Amniotic stem cell (primary cell): ENCODE measurements around the gene VWA5B2.
"Not testable (repeated sequence)": the region's sequence is repeated elsewhere in the genome, so short reads cannot be mapped to it uniquely, and the experiment has no call there.

ENCODE experiments used
- DNase-seq: peaks from one replicate; lab custom pipeline; 2025; lab: John Stamatoyannopoulos, UW

Gene VWA5B2

DNA sequence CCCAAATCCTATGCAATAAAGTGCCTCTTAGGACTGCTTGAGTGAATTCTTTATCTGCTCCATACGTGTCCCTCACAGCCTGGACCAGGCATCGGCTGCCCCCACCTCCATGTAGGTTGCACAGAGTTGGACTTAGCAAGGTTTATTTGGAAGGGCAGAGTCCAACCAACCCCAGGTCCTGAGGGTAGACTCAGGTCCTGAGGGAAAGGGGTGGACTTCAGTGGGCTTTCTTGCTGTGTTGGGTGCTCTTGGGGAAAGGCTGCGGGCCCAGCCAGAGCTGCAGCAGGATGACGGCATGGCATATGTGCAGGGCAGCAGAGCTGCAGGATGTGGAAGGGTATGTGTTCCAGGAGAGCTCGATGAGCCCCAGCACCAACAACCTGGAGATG, 12.9 kb downstream of the VWA5B2 start:
- no peak for DNase-seq

DNA sequence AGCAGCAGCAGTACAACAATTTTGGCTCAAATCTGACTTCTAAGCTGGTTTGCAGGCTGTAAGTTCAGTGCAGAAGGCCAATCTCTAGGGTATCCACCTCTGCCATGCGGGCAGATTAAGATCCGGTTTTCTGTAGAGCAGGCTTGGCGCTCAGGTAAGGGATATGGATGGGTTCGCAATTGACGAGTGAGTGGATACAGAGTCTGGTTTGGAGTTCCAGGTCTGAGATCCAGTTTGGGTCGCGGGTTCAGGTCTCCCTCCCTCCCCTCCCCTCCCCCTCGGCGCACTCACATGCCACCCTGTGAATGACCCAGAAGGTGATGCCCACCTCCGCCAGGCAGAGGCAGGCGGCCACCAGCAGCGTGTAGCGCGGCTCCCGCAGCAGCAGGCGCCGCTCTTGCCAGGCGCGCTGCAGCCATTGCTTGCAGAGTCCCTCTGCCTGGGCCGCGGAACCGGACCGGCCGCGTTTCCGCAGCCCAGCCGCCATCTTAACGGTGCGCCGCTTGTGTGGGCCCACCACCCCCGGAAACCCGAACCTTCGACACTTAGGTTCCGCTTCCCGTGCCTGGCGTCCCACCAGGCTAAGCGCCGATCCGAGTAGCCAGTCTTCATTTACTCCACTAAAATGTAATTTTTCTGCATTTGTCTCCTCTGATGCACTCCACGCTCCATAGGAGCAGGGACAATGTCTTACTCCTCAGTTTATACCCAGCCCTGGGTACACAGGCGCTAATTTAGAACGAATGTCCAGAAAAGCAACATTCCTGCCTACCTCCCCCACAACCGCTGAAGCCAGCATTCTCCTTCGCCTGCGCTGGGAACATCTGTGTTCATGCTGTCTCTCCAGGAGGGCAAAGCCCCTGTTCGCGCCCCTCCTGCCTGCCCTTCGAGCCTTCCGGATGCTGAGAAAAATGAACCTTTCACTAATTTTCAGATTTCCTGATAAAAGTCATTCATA, 19.3 kb downstream of the VWA5B2 start, which contains the start of gene ALG3:
TSS of gene ALG3 (minus strand) at position 509 of the 958 bp plus-strand sequence. CDS start at position 487, 22 bp downstream.
- peak; percentile 68 for DNase-seq

DNA sequence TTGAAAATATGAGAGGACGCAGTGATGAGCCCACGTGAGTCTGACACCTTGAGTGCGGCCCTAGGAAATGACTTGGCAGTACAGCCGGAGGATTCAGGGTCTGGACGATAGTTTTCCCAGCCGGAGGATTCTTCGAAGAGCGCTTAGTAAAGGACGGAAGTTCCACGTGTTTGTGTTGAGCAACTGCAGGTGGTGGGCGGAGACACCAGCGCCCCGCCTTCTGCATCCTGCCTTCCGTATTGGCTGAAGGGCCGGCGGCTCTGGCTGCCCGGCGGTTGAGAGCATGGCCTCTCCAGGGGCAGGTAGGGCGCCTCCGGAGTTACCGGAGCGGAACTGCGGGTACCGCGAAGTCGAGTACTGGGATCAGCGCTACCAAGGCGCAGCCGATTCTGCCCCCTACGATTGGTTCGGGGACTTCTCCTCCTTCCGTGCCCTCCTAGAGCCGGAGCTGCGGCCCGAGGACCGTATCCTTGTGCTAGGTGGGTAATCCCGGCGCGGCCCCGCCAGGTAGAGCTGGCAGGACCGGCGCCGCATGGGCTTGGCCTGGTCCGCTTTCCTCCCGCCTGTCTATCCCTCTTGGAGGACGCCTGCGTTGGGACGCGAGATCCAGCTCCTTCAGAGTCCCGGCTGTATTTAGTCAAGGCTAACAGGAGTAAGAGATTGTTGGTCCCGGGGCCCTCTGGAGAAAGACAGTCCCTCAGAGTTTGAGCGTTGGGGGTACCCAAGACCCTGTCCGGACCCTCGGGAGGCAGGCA, 20.2 kb downstream of the VWA5B2 start, which contains the start of gene EEF1AKMT4:
TSS of gene EEF1AKMT4 (plus strand) at position 261 of the 755 bp plus-strand sequence. CDS start at position 284, 23 bp downstream.
- DNase-seq = peak; percentile 94

DNA sequence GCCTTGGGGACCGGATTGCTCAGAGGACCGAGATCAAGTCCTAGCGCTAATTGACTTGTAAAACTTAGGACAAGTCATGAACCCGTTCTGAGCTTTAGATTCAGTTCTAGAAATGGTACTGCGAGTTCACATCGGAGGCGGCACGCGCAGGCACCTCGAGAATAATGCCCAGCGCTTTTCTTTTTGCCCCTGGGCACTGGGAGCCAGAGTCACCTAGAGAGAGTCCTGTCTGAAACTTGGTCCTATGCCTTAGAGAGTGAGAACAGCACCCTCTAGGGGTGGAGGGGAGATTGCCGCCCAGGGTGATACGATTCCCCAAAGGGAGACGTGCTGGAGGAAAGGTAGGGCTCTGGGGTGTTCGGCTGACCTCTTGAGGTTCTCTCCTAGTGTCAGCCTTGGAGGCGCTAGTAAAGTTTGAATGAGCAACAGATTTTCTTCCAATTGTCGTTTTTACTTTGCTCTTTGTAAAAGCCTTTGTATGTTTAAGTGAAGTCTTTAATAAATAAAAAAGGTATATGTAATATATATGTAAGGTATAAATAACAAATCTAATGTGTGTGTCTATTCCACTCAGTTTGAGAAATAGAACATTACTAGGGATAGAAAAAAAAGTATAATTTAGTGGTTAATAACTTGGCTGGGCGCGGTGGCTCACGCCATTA, 20.9 kb downstream of the VWA5B2 start:
- peak; percentile 67 for DNase-seq

DNA sequence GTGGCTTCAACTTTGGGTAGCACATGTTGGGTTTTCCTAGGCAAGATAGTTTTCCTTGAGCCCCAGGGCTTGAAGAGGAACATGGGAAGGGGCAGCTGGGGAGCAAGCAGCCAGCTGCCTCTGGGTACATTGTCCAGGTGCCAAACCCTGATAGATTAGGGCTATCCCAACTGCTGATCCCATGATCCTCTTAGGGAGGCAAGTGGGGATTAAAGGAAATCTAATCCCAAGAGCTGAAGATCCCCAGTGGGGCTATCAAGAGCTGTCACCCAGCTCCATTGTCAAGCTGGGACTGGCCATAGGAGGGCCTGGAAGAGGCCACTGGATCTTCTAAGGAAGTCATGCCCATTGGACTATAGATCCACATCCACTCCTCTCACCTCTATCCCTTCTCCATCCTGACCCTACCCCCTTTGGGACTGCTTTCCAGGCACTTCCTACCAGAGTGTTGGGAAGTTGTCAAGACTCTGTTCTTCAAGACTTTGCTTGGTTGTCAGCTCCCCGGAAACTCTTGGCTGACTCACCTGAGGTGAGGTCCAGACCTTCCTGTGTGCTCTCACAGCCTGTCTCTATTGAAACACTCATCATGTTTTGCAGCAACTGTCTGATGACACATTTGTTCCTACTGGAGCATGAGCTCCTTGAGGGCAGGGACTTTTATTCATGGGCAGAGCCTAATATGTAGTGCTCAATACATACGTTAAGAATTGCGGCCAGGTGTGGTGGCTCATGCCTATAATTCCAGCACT, 26.1 kb downstream of the VWA5B2 start:
- DNase-seq = no peak

DNA sequence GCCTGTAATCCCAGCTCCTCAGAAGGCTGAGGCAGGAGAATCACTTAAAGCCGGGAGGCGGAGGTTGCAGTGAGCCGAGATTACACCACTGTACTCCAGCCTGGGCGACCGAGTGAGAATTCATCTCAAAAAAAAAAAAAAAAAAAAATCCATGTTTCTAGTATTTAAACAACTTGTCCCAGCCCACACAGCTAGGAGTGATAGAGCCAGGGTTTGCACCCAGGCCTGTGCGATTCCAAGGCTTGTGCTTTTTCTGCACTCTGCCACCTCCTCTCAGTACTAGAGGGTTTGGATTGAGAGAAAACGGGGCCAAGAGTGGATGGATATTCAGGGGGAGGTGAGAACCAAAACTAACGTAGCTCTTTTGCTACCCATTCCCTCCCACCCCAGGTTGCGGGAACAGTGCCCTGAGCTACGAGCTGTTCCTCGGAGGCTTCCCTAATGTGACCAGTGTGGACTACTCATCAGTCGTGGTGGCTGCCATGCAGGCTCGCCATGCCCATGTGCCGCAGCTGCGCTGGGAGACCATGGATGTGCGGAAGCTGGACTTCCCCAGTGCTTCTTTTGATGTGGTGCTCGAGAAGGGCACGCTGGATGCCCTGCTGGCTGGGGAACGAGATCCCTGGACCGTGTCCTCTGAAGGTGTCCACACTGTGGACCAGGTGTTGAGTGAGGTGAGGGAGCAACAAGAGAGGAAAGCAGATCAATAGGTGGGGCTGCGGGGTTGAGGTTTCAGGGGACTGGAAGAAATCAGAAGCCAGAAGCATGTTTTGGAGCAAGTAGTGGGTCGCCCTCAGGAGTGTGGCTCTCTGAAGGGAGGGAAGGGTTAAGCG, 27.9 kb downstream of the VWA5B2 start:
- DNase-seq = no peak

DNA sequence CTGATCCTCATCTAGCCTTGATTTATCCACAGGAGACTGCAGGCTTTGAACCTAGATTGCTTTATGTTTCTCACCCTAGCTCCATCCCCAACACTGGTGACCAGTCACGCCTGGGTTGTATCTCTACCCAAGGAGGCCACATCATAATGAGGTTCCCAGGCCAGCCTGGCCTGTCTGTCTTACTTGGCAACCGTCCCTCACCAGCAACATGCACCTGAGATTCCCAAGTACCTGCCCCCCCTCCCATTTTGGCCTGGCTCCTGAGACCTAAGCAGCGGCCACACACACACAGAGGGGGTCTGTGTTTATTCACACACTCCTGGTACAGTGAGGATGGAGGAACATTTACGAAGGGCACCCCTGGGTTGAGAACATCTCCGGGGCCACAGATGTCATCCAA, 29.5 kb downstream of the VWA5B2 start:
- no peak for DNase-seq

DNA sequence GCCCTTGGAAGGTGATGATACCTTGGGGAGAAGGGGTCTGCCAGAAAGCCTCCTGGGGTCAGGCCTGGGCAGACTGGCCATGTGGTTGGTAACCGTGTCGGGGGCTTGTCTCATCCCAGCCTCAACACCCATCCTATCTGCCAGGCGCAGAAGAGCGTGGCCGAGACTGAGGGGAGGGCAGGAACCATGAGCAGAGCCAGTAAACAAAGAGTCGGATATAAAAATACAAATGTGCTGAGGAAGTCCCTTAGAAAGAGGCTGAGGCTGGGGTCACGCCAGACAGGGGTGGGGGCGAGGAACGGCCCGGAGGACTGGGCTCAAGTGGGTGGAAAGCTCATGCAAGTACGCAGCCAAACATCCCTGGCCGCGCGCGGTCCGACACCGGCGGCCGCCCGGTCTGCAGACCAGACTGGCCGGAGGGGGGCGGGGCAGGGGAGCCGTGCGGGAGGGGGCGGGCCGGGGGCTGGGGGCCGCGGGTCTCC, 30.1 kb downstream of the VWA5B2 start:
- no peak for DNase-seq

DNA sequence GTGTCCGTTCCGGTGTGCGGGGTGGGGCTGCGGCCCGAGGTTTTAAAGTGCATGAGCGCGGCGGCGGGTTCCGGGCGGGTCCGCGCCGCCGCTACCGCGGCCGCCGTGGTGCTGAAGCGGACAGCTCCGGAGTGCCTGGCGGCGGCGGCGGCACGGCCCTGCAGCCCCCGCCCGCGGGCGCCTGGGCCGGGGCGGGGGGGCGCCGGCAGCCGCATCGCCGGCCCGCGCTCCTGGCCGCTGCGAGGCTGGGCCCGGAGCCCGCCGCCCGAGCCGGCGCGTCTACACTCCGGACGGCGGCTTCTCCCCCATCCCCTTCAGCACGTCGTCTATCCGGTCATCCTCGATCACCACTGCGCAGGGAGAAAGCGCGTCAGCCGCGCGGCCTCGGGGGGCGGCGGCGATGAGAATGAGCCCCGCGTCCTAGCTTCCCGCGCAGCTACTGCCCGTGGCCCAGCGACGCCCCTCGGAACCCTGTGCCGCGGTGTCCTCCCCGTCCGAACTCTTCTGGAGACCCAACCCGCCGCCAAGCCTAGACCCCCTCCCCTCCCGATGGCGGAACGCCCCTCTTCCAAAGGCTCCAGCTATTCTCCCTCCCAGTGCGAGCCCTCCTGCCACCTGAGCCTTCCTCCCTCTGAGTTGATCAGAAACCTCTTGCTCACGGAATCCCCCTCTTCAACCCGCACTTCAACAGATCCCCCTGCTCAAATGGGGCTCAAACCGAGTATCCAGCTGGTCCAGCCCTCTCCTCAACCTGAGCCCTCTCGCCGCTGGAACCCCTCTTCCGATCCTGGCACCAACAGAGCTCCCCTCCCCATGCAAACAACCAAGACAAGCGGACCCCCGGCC, 30.7 kb downstream of the VWA5B2 start:
- DNase-seq = no peak

DNA sequence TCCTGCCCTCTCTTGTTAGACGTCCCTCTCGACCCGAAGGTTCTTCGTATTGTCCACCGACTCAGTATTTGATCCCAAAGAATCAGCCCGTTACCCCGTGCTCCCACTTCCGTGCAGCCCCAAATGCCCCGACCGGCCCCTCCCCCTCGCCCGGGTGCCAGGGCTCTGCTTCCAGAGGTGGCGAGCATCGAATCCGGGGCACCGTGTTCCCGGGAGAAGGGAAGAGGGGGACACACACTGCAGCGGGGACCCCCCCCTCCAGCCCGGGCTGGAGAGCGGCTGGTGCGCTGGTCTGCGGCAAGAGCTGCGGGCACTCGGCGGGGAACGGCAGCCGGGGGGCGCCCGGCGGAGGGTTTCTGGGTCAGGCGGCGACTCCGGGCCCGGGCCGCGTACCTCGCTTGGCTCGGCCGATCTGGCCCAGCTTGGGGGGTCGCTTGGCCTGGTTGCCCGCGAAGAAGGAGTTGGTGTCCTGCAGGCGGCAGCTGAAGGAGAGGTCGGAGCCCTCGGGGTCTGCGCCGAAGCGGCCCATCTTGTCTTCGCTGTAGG, 31.4 kb downstream of the VWA5B2 start:
- no peak for DNase-seq

DNA sequence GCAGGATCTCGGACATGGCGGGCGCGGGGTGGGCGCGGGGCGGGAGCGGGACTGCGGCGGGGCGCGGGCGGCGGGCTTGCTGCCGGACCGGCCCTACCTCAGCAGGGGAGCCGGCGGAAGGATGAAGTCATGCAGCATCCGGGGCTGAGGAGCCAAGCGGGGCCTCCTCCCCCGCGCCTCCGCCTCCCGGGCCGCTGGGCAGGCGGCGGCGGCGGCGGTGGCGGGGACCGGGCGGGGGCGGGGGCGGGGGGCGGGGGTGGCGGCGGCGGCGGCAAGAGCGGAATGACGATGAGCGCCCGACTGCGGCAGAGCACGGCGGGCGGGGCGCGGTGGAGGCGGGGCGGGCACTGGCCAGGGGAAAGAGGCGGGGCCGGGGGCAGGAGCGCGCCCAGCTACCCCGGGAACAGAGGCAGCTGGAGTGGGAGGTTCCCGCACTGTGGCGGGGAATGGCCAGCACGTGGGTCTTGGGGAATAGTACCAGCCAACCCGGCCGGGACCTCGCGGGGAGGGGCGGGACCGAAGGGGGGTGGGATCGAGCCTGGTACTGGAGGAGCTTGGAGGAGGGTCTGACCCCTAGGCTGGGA, 32.0 kb downstream of the VWA5B2 start, which contains the start of gene CAMK2N2:
TSS of gene CAMK2N2 (minus strand) at position 284 of the 584 bp plus-strand sequence. CDS start at position 16, 268 bp downstream.
- peak; percentile 14 for DNase-seq

DNA sequence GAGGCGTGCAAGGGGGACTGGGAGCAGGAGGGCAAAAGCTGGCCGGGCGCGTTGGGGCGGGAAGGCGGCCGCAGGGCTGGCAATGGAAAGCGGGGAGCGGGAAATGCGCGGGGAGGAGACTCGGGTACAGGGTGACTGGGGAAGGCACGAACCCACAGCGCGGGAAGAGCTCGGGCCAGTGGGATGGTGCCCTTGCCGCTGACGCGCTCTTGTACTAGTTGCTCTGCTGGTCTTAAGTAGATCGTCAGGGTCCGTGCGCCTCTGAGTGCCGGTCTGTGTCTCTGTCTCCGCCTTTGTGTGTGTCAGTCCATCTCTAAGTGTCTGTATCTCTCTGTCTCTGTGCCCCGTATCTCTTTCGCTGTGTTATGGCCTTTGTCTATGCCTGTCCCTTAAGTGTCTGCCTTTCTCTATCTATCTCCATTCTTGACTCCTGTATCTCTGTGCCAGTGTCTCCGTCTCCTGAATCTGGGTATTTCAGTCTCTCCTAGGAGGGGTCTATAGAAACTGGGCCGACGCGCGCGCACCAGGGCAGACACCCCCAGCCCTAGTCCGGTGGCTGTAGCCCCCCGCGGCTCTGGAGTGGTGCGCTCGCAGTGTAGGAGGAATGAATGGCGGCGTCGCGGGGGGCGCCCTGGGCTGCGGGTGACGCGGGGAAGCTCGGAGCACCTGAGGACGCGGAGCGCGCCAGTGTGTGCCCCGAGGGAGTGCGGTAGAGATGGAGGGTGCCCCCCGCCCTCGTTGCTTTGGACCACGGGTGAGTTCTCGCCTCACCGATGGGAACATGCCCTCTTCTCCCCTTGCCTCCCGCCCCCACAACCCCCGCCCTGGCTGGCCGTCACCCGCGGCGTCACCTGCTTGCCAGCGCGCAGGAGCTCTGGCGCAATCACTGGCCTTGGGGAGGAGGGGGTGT, 32.7 kb downstream of the VWA5B2 start:
- no peak for DNase-seq

DNA sequence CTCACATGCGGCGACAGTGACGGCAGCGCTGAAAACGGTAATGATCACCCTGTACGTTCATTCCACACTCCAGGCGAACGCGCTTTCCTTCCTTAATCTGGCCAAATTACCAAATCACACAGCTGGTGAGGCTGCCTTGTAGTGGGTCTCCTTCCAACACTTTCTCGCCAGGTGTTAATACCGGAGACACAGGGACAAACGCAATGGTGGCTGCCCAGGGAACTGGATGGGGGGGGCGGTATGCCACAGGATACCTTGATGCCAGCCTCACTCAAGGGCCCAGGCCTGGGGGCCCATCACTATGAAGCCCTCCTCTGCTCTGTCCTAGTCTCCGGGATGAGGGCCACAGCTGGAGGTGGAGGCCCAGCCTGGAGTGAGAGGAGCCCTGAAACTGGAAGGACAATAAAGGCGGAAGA, 33.4 kb downstream of the VWA5B2 start:
- no peak for DNase-seq

DNA sequence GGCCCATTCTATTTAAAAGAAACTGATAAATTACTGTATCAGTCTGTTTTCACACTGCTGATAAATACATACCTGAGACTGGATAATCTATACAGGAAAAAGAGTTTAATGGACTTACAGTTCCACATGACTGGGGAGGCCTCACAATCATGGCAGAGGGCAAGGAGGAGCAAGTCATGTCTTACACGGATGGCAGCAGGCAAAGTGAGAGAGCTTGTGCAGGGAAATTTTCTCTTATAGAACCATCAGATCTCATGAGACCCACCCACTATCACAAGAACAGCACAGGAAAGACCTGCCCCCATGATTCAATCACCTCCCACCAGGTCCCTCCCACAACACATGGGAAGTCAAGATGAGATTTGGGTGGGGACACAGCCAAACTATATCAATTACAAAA, 37.9 kb downstream of the VWA5B2 start:
- DNase-seq = not testable (repeated sequence)

DNA sequence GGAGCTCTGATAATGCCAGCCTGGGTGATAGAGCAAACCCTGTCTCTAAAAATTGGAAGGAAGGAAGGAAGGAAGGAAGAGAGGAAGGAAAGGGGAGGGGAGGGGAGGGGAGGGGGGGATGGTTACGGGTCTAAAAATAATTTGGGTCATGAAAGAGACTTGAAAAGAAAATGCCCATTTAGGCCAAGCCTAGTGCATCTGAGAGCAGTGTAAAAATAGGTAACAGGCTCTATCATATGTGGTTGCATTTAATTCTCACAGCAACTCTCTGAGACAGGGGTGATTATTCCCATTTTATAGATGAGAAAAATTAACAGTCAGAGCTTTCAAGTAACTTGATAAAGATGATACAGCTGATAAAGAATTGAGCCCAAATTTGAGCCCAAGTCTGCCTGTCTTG, 42.9 kb downstream of the VWA5B2 start:
- DNase-seq = no peak

DNA sequence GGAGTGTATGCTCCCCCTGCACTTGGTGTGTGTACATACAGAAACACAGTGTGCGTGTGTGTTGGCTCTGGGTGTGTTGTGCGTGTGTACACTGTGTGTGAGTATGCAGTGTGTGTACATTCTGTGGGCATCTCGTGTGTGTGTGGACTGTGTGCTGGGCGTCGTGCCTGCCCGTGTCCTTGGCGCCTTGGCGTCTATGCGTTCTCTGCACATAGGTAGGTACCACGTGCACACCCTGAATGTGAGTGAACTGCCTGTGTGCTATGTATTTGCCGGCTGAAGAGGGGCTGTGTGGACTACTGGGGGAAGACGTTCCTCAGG, 46.0 kb downstream of the VWA5B2 start:
- no peak for DNase-seq
